GM21390 (cell line): ENCODE measurements around the gene CTXN2.
A peak's percentile ranks its signal among the peaks of the same experiment; 100 is the strongest.

Source experiments
- ATAC-seq: cut with Tn5 transposase; IDR thresholded peaks from one replicate; pipeline ENCODE4 v1.9.1; 2021; ENCODE audit not compliant: unreplicated experiment

CTXN2 gene

DNA sequence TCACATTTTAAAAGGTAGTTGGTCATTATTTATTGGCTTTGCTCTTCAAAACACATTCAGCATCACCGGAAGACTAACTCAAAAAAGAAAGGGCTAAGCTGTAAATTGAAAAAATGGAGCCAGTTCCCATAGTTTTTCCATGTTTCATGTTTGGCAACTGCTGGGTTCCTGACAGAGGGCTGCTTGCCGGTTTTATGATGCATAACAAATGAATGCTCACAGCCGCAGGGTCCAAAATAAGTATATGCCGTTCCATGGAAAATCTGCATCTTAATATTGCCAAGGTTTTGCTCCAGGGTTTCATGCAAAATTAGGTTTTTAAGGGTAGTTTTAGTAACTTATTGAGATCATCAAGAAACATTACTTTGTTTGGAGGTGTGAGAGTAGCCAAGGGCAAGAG lies 30.4 kb downstream of the CTXN2 start:
- ATAC-seq, result no peak

DNA sequence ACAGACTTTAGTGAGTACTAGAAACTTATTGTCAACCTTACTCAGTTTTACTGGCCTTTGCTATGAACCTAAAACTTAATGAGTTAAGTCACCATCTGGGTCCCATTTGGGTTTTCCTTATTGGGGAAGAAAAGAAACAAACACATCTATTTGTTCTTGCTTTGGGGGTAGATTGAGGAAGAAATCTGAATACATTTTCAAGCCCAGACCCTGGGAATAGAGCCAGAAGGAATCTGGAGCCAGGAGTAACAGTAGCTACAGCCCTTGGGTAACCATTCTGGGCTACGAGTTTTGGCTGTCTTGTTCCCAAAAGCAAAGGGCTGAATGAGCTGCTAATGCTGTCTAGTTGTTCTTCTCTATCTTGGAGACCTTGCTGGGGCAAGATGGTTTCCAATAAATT lies 31.2 kb downstream of the CTXN2 start:
- ATAC-seq, result no peak

DNA sequence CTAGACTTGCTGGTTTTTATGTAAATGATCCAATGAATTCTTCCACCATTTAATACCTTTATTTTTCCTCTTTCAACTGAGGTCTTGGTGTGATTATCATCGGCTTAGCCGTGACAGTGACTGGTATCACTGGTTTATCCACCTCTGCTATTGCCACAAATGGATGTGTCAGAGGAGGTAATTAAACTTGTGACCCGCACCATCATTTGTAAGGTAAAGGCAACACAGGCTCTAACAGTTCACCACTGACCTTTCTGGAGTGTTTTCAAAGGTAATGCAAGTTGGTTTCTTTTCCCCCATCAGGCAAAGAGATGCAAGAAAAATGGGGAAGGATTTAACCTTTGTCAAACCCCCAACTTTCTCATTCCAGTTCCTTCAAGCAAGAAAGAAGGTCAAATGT lies 34.3 kb downstream of the CTXN2 start:
- ATAC-seq, result no peak

DNA sequence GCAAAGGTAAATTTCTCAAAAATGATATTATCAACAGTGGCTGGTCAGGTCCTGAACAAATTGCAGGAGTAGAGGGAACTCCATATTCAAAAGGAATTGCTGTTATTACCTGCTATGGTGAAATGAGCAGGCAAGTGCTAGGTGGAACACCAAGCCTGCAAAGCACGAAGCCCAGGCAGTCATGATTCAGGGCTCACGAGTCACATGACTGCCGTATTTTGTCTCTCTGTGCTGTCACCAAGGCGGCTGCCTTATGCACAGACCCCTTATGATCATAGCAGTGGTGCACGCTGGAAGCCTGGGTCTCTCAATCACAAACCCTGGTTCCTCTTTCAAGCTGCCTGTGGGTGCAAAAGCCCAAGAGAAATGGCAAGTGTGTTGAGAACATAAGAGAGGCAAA lies 39.0 kb downstream of the CTXN2 start:
- ATAC-seq, result no peak

DNA sequence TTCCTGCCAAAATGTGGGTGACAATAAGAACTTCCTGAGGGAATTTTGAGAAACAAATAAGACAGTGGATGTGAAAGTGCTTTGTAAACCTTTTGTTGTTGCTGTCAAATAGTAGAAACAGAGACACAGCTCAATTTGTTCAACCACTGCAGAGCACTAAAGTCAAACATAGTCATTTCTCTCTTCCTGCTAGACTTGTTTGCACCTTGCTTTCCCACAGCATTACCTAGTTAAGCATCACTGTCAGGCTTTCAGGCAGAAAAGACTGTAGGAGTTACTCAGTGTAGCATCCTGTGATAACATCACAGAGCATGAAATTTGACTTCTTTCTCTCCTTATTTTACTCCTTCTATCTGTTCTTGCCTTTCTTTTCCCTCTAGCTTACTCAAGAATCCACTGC lies 41.8 kb downstream of the CTXN2 start:
- no peak for ATAC-seq

DNA sequence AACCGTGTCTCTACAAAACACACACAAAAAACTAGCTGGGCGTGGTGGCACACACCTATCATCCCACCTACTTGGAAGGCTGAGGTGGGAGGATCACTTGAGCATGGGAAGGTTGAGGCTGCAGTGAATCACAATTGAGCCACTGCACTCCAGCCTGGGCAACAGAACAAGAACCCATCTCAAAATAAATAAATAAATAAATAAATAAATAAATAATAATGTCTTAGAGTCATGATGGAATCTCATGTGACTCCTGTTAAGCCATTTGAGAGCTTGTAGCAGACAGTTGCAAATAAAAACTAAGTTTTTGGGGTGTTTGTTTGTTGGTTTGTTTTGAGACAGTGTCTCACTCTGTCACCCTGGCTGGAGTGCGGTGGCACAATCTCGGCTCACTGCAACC lies 47.9 kb downstream of the CTXN2 start:
- ATAC-seq, result no peak

DNA sequence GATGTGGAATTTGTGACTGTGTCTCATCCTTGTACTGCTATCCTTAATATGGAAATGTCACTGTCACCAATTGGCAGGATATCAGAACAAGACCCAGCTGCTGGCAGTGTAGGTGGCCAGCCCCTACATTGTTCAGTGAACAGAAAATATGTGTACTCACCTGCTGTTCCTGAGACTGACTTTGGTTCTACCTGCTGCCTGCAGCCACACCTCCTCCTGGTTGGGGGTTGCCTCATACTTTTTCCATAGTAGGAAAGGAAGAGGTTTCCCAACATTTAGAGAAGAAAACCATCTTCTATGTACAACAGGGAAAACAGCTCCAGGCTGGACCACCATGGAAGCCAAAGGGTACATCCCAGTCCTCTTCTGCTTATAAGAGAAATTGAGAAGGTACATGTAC lies 50.5 kb downstream of the CTXN2 start:
- no peak for ATAC-seq

DNA sequence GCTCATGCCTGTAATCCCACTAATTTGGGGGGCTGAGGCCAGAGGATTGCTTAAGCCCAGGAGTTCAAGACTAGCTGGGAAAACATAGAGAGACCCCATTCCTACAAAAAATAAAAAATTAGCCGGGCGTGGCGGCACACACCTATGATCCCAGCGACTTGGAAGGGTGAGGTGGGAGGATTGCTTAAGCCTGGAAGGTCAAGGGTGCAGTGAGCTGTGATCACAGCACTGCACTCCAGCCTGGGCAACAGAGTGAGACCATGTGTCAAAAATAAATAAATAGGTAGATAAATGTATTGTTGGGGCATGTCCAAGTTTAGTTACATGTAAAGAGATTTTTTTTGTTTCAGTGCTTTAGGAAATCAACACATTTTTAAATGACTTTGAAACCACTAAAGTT lies 51.1 kb downstream of the CTXN2 start:
- ATAC-seq, result no peak

DNA sequence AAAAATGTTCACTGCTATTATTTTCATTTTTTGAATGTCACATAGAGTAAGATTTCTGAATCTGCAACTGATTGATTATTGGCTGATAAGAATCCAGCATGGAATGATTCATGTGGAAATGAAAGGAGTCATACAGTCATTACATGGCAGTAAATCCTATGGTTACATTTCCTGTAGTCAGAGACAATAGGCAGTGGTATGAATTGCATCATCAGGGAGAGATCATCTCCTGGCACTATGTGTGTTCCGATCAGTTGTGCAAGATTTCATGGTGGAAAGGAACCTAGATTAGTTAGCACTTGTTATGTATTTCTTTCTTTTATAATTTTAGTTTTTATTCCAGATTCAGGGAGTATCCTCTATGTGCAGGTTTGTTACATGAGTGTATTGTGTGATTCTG lies 53.5 kb downstream of the CTXN2 start:
- no peak for ATAC-seq

DNA sequence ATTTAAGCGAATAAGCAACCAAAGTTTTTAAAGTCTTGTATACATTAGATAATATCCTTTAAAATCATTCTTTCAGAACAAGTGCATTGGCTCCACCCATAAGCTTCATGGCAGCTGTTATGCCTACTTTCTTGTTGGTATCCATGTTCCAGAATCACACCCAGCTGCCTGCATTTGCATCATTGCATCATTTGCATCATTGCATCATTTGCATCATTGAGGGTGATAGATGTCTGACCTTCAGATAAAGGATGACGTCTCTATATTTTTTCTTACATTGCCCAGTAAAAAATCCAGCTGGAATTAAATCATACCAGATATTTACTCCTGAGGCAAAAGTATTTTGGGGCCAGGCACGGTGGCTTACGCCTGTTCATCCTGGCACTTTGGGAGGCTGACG lies 56.9 kb downstream of the CTXN2 start:
- ATAC-seq, result no peak

DNA sequence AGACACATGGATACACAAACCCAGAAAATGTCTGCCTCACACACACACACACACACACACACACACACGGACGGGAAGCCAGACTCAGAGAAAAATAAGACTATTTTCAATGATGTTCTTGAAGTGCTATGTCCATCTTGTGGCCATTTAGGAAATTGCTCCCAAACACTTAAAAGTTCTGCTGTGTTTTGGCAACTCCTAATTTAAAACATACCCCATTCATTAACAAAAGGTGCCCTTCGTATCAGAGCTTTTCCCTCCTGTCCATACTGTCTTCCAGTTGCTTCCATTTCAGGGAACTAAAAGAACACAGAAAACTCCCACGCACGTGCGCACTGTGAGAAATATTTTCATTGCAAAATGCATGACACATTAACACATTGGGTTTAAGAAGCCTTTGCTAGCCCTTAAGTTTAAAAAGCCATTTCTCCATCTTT lies 59.2 kb downstream of the CTXN2 start:
- ATAC-seq, result peak; percentile 66

DNA sequence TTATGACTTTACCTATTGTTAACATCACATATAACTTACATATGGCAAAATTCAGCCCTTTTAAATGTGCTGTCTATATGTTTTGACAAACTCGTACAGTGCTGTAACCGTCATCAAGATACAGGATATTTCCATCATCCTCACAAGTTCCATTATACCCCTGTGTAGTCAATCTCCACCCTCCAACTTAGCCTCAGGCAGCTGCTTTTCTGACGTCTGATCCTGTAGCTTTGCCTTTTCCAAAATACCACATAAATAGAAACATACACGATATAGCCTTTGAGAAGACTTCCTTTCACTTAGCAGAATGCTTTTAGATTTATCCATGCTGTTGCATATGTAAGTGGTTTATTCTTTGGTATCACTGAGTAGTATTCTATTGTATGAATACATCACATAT lies 61.7 kb downstream of the CTXN2 start:
- ATAC-seq, result no peak
